ENCODE data around the gene TOM1. TPM values are rescaled to one million over a fixed set of nuclear protein-coding genes. Genes with fewer than 3 reads are reported as not detected.

Gene TOM1
- total RNA-seq, 1 donor from 2014 or later, result 83.2 TPM

GRCh38 chr22:35343664-35344550 is 44.2 kb downstream of the TOM1 start:
- no peak for DNase-seq (ENCODE audit: low spot score)

- no peak for DNase-seq (ENCODE audit: low spot score)
Observed at GRCh38 chr22:35344956-35345690, 45.4 kb downstream of the TOM1 start.

GRCh38 chr22:35345808-35346505 is 46.3 kb downstream of the TOM1 start:
- DNase-seq (ENCODE audit: low spot score), result no peak

- no peak for DNase-seq (ENCODE audit: low spot score)
Observed at GRCh38 chr22:35346596-35347220, 47.0 kb downstream of the TOM1 start.

GRCh38 chr22:35347462-35347861 is 47.8 kb downstream of the TOM1 start:
- no peak for DNase-seq (ENCODE audit: low spot score)

GRCh38 chr22:35348026-35348590 is 48.4 kb downstream of the TOM1 start:
- no peak for DNase-seq (ENCODE audit: low spot score)

- DNase-seq (ENCODE audit: low spot score), result no peak
Observed at GRCh38 chr22:35348703-35349102, 49.0 kb downstream of the TOM1 start.

GRCh38 chr22:35349368-35349703 is 49.6 kb downstream of the TOM1 start:
- no peak for DNase-seq (ENCODE audit: low spot score)

- no peak for DNase-seq (ENCODE audit: low spot score)
Observed at GRCh38 chr22:35349704-35350538, 50.2 kb downstream of the TOM1 start.

- DNase-seq (ENCODE audit: low spot score), result peak; percentile 97
Observed at GRCh38 chr22:35350539-35351503, 51.1 kb downstream of the TOM1 start.

- no peak for DNase-seq (ENCODE audit: low spot score)
Observed at GRCh38 chr22:35352214-35353111, 52.8 kb downstream of the TOM1 start.

GRCh38 chr22:35353318-35353717 is 53.6 kb downstream of the TOM1 start:
- DNase-seq (ENCODE audit: low spot score), result no peak

GRCh38 chr22:35354068-35354467 is 54.4 kb downstream of the TOM1 start:
- no peak for DNase-seq (ENCODE audit: low spot score)

- no peak for DNase-seq (ENCODE audit: low spot score)
Observed at GRCh38 chr22:35357883-35358621, 58.4 kb downstream of the TOM1 start.

- no peak for DNase-seq (ENCODE audit: low spot score)
Observed at GRCh38 chr22:35359380-35360065, 59.8 kb downstream of the TOM1 start.

- no peak for DNase-seq (ENCODE audit: low spot score)
Observed at GRCh38 chr22:35361001-35361558, 61.4 kb downstream of the TOM1 start.

Data from mesenteric fat pad (tissue), 1 donor.